GM23338 (cell line): ENCODE measurements around the gene ARHGEF9.

Experiments used
- CREB1 ChIP-seq: fragments of 250-450 bp; sonication (Bioruptor Pico); IDR thresholded peaks from 2 replicates; pipeline ENCODE4 v1.5.0; 2020; ENCODE audit warnings: low read depth, mild to moderate bottlenecking, moderate library complexity
- CTCF ChIP-seq, 2 experiments: fragments of 200-600 bp in 1 of 2; sonication (generic) in 1 of 2; conservative IDR thresholded peaks; 2 replicates each; pipeline versions ENCODE4 v1.5.1 to v1.6.1; 2016 to 2017; ENCODE audit warnings: antibody characterized with exemption in 2 of 2, low read depth in 2 of 2, mild to moderate bottlenecking in 2 of 2, moderate library complexity in 1 of 2
- ETS1 ChIP-seq: IDR thresholded peaks from 2 replicates; pipeline ENCODE4 v1.6.1; 2016; ENCODE audit warnings: antibody characterized with exemption
- EZH2 ChIP-seq: fragments of 200-600 bp; sonication (generic); IDR thresholded peaks from one replicate; pipeline ENCODE4 v1.8.0; 2017; ENCODE audit warnings: antibody characterized with exemption, mild to moderate bottlenecking, low read depth; ENCODE audit not compliant: unreplicated experiment
- EZH2phosphoT487 ChIP-seq: fragments of 200-600 bp; sonication (generic); IDR thresholded peaks from one replicate; pipeline ENCODE4 v1.8.1; 2018; ENCODE audit warnings: antibody characterized with exemption; ENCODE audit not compliant: unreplicated experiment
- JUNB ChIP-seq: IDR thresholded peaks from one replicate; pipeline ENCODE4 v1.6.1; 2016; ENCODE audit warnings: antibody characterized with exemption; ENCODE audit not compliant: unreplicated experiment
- NANOG ChIP-seq: IDR thresholded peaks from 2 replicates; pipeline ENCODE4 v1.6.1; 2016; ENCODE audit warnings: antibody characterized with exemption, borderline replicate concordance
- POLR2AphosphoS5 ChIP-seq: IDR thresholded peaks from 2 replicates; pipeline ENCODE4 v1.6.1; 2016; ENCODE audit warnings: antibody characterized with exemption, low read depth
- REST ChIP-seq: IDR thresholded peaks from one replicate; pipeline ENCODE4 v1.6.1; 2018; ENCODE audit warnings: antibody characterized with exemption; ENCODE audit not compliant: unreplicated experiment
- STAT1 ChIP-seq: IDR thresholded peaks from one replicate; pipeline ENCODE4 v1.6.1; 2016; ENCODE audit warnings: antibody characterized with exemption; ENCODE audit not compliant: unreplicated experiment
- ZNF114 ChIP-seq: fragments of 250-450 bp; sonication (Bioruptor Pico); IDR thresholded peaks from 2 replicates; pipeline ENCODE4 v1.5.0; 2020; ENCODE audit warnings: mild to moderate bottlenecking, moderate library complexity
- ZNF462 ChIP-seq: fragments of 250-450 bp; sonication (Bioruptor Pico); IDR thresholded peaks from 2 replicates; pipeline ENCODE4 v1.5.0; 2020; ENCODE audit warnings: mild to moderate bottlenecking, moderate library complexity

GRCh38 chrX:63656871-63657580 is 128.0 kb downstream of the ARHGEF9 start:
- TF ChIP-seq CTCF (conservative IDR thresholded peaks at IDR 0.05; ENCODE audit: low read depth in 2 of 2), result no peak
- no peak for TF ChIP-seq POLR2AphosphoS5
- no peak for TF ChIP-seq ETS1
- TF ChIP-seq CREB1 (CRISPR knock-in tag), result no peak
- TF ChIP-seq EZH2phosphoT487, result no peak
- TF ChIP-seq REST, result no peak
- TF ChIP-seq EZH2, result no peak
- no peak for TF ChIP-seq NANOG
- TF ChIP-seq JUNB, result no peak
- TF ChIP-seq STAT1, result no peak
- no peak for TF ChIP-seq ZNF462 (CRISPR knock-in tag)
- TF ChIP-seq ZNF114, result no peak
